HG02852 (cell line): ENCODE measurements around the gene RAPGEF6.
A peak's percentile ranks its signal among the peaks of the same experiment; 100 is the strongest.

ENCODE experiments used
- ATAC-seq: cut with Tn5 transposase; IDR thresholded peaks from one replicate; pipeline ENCODE4 v1.9.1; 2021; ENCODE audit warnings: mild to moderate bottlenecking, moderate library complexity; ENCODE audit not compliant: unreplicated experiment

Gene RAPGEF6

DNA sequence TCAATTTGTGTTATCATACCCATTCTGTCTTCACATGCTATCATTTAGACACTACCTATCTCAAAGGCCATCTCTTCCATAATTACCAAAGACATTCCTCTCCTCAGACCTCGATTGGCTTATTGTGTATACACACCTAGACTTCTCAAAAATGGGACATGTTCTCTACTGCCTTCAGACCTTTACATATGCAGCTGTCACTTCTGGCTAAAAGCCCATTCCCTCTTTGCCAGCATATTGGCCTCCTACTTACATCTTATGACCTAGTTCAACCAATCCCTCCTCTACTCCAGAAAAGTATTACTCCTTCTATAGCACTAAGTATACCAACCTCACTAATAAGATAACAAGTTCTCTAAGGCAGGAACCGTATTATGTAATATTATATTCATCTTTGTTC is 84.4 kb downstream of the RAPGEF6 start:
- ATAC-seq: no peak

DNA sequence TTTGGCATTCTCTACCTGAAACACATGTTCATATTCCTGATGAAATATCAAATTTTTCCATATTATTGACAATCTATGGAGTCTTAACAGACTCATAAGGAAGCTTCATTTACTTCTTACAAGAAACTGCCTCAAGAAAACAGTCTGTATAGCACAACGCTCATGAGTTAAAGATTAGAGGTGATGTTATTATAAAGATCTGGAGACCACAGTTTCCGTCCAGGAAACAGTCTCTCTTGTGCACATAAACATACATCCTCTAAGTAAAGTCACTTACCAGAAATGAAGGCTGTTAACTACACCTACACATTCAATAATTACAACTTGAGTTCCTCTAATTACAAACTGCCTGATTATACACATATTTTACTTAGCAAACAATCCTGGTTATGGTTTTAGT is 86.9 kb downstream of the RAPGEF6 start:
- ATAC-seq: no peak

DNA sequence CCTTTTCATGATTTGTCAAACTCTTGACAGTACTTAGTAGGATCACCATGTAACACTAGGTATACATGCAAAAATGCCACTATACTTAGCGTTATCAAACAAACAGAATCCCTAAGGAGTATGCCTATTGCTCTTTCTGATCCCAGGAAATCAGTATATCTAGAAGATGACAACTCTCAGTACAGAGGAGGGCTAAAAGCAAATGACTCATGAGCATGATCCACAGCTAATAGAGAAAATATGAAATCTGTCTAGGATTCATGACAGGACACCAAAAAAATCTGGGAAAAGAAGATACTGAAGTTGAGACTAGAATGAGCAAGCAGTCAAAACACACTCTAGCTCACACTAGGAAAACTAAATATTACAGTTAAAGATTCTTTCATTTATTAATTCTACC is 89.2 kb downstream of the RAPGEF6 start:
- no peak for ATAC-seq

DNA sequence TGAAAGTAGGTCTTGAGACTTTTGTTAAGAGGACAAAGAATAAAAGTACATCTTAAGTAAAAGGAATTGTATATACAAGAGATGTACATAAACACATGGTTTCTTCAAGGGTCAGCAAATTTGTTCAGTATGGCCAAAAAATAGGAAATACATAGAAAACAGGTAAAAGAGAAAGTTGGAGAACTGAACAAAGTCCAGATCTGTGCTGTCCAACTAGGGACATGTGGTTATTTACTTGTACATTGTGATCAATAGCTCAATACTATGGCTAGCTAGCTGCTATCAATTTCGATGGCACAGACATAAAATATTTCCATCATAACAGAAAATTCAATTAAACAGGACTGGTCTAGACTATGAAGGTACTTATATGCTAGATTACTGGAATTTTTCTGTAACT is 92.3 kb downstream of the RAPGEF6 start:
- ATAC-seq: no peak

DNA sequence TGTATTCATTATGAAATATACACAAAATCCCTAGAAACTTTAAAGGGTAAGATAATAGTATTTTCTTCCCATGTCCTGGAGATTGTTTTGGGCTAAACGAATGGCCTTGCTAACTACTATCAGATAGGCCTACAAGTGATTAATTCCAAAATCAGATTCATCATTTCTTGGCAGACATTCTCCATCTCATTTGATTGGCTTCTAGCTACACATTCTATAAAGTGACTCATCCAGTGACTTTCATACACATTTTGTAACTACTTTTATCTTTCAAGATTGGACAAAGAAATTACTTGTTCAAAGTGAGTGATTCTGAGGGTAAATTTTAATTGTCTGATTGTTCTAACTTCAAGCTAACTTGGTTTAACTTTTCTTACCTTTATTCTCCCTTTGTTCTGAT is 93.3 kb downstream of the RAPGEF6 start:
- no peak for ATAC-seq

DNA sequence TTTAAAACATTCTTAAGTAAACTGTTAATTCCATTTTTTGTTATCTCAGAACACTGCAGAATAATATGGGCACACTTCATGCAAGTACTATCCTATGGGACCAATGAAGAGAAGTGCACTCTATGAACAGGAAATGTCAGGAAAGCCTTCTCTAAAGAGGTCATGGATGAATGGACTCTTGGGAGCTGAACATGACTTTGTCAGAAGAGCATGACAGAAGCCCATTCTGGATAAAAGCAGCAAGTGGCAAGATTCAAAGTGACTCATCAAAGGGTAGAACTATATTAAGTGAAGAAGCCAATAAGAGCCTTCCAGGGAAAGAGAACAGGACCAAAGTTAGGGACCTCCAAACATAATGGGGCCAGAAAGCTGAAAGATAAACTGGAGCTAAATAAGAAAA is 94.0 kb downstream of the RAPGEF6 start:
- ATAC-seq: no peak

DNA sequence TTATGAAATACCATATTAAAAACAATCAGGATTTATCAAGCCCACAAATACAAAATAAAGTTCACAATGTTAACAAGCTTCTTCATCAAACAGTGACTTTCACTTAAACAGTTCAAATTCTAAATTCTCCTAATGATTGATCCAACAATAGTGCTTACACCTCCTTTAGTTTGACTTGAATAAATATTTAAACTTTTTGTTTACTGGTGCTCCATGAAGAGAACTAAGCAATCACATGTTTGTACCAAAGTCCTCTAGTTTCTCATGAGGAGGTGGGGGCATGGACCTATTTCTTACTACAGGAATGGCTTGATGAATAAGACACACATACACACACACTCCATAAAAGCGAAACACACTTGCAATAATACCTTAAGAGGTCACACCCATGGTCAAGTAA is 95.8 kb downstream of the RAPGEF6 start:
- ATAC-seq: no peak

DNA sequence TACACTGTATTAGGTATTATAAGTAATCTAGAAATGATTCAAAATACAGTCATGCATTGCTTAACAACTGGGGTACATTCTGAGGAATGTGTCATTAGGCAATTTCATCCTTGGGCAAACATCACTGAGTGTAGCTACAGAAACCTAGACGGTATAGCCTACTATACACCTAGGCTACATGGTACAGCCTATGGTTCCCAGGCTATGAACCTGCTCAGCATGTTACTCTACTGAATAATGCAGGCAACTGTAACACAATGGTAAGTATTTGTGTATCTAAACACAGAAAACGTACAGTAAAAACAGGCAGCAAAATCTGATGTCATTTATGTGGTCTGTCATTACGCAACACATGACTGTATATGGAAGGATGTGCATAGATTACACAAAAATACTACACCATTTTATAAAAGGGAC is 96.8 kb downstream of the RAPGEF6 start:
- no peak for ATAC-seq

DNA sequence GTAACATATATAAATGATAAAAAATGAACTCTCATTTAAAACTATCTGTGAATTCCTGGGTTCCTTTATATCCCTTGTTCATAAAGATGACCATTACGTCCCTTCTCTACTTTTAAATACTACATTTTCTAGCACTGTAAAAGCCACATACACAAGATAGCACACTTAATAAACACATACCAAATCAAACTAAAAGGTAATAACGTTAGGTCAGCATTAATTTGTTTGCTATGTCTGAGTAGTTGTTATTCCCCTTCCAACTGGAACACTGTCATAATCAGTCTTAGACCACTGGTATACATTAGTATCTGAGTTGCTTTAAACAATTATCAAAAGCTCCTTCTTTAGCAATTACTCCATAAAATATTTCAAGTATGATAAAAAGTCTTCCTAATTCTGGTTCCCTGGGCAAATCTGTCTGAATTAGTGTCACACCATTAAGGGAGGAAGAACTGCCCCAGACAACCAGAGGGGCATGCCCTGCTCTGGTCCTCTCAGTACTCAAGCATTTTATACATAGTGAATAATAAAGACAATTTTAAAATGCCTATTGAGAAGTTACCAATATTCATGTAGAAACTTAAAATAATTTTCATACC is 98.1 kb downstream of the RAPGEF6 start:
- no peak for ATAC-seq

DNA sequence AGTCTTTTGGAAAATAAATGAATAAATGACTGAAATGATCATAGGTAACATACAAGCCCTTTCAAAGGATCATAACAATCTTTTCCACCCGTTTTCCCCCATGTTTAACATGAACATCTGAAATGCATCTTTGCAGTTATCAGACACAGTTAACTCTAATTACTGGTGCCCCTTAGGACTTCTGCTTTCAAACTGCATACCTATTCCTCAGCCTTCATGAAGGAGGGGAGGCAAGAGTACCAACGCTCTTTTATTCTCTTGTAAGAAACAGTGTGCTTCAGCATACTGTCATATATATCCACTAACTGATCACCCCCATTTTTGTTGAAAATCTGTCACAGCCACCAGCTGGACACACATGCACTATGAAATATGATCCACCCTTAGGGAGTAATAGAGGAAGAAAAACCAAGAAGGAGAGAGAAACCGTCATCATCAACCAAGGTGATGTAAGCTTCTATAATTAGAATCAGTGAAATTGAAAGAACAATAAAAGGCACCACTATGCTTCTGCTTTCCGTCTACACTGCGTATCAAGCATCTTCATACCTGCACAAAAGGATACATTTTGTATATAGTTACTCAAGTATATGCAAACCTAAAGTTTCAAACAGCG is 98.7 kb downstream of the RAPGEF6 start:
- ATAC-seq: peak; percentile 94

DNA sequence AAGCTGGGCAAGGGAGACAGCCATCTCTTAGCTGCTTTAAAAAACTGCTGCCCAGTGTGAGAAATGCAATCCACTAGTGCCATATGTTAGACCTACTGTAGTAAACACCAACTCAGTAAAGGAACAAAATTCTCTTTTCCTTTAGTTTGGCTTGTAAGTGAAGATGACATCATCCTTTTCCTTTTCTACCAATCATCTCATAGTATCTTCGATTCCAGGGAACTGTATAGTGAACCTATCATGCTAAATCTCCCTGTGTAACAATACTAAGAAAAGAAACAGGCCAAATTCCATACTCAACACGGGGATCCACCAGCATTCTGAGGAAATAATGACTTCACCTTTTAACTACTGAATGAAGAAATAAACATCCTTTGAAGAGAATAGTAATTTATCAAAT is 100.1 kb downstream of the RAPGEF6 start:
- ATAC-seq: no peak

DNA sequence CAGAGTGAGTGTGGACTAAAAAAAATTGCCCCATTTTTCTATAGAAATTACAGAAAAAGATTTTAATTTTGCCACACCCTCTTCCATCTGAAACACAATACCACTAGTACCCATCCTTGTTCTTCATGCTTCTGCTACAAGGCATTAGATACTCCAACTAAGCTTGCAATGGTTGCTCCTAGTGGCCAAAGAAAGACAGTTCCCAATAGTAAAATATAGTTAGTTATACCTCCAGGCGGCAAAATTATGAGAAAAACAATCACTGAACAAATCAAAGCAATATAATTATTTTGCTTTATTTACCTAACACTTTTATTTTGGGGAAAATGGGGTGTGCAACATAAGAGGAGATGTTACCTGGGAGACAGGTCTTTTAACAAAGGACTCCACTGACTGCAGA is 101.2 kb downstream of the RAPGEF6 start:
- ATAC-seq: no peak

DNA sequence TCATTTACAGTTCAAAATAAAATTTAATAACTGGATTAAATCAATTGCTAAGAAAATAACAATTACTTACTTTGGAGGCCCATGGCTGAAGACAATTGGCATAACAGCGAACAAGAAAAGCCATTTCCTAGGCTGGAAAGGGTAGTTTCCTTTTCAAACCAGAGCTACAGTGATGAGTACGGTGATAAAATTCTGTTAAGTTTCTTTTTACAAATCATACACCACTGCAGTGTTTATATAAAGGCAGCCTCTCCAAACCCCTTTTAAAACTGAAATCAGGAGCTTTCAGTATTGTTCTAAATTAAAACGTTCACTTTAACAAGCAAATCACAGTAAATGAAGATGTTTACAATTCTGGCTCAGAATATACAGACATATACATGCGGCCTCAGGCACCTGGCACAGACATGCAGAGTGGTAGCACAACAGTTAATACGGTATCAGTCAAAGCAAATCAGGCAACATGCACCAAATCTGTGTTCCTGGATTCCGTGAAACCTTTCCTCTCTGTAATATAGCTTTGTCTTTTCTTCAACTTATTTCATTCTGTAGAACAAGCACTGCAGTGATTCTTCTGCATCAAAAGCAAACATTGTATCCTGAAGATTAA is 102.9 kb downstream of the RAPGEF6 start:
- no peak for ATAC-seq

DNA sequence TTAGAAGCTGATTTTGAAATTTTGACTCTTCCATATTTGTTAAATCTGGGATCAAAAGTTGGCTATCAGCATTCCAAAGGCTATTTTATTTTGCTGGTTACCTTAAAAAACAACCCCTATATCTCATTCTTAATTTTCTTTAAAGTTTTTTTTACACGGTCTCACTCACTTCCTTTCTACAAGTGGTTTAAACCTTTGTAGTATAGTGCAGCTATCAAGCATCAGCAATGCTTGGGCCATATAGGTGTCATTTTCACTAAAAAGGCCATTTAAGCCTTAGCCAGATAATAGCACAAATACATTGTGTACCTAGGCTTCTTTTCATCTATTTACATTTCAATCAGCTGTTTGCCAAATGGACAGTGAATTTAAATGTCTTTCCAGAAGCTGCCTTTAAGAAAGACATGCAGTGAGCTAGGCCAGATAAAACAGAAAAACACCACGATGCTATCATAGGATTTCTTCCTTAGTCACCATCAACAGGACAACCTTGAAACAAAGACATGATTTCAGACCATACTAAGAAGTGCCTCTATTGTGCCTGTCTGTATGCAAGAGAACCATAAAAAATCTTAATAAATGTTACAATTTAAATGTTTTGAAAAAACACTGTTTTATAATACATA is 104.2 kb downstream of the RAPGEF6 start:
- no peak for ATAC-seq

DNA sequence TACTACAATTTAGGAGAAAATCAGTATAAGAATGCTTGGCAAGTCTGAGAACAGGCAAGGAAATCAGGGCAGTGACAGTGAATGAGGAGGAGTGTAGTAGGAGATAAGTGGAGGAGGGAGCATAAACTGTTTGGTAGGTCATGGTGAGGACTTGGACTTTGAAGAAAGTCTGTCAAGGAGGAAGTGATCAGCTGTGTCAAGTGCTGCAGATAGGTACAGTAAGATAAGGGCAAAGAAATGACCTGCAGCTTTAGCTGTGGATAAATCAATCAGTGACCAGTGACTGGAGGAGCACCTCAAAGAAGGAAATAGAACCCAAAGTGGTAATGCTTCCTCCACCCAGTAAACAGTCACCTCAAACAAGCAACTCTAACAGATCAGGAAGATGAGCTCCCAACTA is 106.3 kb downstream of the RAPGEF6 start:
- peak; percentile 52 for ATAC-seq

DNA sequence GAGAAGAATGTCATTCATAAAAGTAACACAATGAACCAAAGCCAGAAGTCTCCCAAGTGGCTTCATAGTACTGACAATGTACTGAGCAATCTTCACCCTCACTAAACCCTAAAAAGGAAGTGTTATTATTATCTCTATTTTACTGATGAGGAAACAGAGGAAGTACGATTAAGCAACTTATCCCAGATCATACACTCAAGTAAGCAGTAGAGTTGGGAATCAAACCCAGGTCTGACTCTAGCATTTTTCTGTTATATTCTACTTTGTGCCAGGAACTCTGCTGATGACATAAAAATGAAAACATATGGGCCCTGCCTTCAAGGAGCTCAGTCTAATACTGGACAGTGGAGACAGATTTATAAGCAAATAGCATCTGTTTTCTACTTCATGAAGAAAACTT is 109.2 kb downstream of the RAPGEF6 start:
- ATAC-seq: no peak

DNA sequence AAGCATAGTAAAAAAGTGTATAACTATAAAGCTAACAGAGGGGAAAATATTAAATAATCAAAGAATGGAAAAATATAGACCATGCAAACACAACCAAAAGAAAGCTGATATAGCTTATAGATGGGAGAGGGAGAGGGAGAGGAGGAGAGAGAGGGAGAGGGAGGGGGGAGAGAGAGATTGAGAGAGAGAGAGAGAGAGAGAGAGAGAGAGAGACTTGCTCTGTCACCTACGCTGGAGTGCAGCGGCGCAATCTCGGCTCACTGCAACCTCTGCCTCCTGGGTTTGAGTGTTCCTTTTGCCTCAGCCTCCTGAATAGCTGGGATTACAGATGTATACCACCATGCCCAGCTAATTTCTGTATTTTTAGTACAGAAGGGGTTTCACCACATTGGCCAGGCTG is 110.6 kb downstream of the RAPGEF6 start:
- no peak for ATAC-seq

DNA sequence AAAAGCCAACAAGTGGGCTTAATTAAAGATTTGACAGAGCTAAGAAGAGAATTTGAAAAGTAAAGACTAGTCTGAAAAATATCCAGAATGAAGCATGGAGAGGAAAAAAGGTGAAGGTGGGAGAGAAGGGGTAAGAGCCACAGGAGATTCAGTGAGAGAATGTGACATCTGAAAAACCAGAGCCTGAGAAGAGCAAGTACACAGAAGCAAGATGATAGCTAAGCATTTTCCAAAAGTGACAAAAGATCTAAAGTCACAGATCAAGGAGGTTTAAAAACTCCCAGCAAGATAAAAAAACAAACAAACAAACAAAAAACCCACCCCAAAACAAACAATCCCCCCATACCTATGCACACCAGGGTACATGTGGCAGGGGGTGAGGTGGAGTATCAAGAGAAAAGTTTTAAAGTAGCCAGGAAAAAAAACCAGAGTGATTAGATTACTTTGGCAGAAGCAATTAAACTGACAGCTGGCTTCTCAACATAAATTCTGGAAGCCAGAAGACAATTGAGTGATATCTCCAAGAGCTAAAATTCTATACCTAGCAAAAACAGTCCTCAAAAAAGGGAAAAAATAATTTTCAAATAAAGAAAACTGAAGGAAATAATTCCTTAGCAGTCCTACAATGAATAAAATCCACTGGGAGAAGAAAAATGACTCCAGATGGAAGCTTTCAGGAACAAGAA is 111.4 kb downstream of the RAPGEF6 start:
- ATAC-seq: no peak

DNA sequence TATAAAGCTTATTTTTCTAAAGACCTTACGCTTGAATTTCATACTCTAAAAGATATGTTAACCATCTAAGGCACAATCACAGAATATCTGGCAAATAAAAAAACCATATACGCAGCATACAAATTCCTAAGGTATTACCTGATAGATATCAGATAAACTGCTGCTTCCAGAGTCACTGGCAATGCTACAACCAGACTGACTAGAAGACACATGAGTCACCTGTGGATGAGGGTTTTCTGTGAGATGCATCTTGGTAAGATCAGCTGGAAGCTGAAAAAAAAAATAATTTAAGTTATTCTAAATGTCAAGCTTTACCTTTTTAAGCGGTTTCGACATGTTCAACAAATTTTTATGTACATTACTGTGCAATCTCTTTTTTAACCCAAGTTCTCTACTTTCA is 113.8 kb downstream of the RAPGEF6 start:
- no peak for ATAC-seq

DNA sequence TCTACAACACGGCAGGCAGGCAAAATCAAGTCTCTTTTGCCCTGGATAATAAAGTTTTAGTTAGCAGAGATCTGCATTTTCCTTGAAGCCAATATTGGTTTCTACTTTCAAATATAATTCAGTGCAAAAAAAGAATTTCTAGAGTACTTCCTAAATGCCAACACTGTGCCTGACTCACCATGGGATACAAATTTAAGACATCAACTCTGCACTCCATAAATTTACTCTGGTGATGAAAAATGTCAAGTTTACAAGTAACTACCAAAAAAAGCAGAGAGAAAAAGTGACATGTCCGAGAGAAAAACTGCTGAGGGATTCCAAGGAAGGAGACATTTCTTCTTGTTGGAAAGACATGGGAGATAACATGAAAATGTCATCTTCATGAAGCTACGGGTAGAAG is 119.7 kb downstream of the RAPGEF6 start:
- ATAC-seq: no peak
